Stimulated activated naive CD4-positive, alpha-beta T cell (primary cell): ENCODE measurements around the gene PFKFB3.
"Not testable (repeated sequence)": the region's sequence is repeated elsewhere in the genome, so short reads cannot be mapped to it uniquely, and the experiment has no call there.

ENCODE experiments used
- DNase-seq, 6 experiments: peaks; one replicate each; lab custom pipeline; 2025; lab: John Stamatoyannopoulos, UW

PFKFB3 gene

DNA sequence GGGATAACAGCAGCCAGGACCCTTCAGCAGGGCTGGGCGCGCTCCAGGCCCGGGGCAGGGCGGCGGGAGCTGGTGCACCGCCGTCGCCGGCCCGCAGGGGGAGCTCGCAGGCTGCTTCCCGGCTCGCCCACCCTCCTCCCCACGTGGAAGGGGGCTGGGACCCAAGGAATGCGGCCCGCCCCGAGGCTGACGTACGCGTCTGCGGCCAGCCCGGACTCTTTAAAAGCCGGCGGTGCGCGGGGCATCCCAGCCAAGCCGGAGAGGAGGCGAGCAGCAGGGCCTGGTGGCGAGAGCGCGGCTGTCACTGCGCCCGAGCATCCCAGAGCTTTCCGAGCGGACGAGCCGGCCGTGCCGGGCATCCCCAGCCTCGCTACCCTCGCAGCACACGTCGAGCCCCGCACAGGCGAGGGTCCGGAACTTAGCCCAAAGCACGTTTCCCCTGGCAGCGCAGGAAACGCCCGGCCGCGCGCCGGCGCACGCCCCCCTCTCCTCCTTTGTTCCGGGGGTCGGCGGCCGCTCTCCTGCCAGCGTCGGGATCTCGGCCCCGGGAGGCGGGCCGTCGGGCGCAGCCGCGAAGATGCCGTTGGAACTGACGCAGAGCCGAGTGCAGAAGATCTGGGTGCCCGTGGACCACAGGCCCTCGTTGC lies at the start of gene PFKFB3:
Gene PFKFB3, plus strand, starts transcription at position 249 of the 647 bp plus-strand sequence. Its CDS starts 329 bp downstream, at position 578.
- peak; percentile 53 to 82 (median 77) for DNase-seq

GRCh38 chr10:6153845-6154244 lies 48.9 kb upstream of the PFKFB3 start:
- DNase-seq: no peak

DNA sequence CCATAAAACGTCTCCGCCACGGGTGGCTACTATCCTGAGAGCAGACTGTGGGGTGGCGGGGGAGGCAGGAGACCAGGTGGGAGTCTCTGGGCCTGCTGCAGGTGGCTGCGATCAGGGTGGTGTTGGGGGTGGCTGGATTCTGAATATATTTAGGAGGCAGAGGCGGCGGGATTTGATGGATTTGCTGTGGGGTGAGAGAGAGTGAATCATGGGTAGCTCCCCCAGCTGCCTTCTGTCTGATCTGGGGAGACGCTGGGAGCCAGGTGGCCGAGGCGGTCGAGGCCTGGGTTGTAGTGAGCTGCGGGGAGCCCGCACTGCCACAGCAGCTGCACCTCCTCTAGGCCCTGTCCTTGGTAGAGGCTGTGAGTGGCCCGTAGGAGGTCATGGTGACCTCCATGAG lies 48.2 kb upstream of the PFKFB3 start:
- no peak for DNase-seq

DNA sequence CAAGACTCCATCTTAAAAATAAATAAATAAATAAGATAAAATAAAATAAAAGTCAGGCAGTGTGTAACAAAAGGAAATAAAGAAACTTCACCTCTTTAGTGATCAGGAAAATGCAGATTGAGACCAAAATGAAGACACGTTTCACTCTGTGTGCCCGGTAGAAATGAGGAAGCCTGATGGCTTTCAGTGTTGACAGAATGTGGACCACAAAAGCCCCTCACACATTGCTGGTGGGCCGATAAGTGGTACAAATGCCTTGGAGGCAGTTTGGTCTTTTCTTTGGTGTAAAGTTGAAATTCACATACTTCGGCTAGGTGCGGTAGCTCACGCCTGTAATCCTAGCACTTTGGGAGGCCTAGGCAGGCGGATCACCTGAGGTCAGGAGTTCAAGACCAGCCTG lies 44.5 kb upstream of the PFKFB3 start:
- no peak for DNase-seq

- DNase-seq: no peak
Observed at GRCh38 chr10:6161921-6162320, 40.8 kb upstream of the PFKFB3 start.

- peak in 1 of 6 experiments; percentile 5 for DNase-seq
Observed at GRCh38 chr10:6162589-6163356, 40.0 kb upstream of the PFKFB3 start.

DNA sequence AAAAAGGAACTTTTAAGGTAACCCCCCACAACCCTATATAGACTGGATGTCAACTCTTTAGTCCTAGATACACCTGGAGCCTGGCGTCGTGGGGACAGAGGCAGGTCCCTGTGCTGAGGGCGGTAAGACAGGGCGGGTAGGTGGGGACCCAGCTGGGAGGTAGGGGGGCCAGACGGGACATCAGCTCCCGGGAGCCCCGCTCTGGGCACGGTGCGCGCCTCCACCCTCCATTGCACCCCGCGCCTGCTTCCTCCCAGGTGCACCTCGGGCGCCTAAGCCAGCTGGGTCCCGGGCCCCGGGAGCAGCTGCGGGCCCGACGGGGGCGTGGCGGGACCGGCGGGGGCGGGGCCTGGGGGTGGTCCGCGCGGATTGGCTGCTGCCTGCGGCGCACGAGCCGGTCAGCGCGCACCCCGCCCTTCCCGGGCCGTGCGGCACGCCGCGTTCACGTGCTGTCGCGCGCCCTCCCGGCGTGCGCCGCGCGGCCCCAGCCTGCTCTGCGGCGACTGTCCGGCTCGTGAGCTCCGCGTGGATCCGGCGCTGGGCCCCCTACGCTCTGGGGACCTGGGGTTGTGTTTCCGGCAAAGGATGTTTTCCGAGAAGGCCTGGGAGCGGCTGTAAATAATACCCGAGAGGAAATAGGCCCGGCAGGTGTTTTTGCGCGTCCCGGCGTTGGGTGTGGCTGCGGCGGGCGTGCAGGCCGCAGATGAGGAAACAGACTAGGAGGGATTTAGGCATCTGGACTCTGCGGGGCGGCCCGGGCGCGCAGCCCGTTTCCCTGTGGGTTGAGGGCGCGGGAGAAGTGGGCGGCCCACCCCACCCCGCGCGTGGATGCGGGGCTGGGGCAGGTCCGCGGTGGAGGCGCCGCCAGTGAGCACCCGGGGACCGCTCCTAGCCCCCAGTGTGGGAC lies 39.1 kb upstream of the PFKFB3 start:
- DNase-seq: peak; percentile 88 to 93 (median 90)

DNA sequence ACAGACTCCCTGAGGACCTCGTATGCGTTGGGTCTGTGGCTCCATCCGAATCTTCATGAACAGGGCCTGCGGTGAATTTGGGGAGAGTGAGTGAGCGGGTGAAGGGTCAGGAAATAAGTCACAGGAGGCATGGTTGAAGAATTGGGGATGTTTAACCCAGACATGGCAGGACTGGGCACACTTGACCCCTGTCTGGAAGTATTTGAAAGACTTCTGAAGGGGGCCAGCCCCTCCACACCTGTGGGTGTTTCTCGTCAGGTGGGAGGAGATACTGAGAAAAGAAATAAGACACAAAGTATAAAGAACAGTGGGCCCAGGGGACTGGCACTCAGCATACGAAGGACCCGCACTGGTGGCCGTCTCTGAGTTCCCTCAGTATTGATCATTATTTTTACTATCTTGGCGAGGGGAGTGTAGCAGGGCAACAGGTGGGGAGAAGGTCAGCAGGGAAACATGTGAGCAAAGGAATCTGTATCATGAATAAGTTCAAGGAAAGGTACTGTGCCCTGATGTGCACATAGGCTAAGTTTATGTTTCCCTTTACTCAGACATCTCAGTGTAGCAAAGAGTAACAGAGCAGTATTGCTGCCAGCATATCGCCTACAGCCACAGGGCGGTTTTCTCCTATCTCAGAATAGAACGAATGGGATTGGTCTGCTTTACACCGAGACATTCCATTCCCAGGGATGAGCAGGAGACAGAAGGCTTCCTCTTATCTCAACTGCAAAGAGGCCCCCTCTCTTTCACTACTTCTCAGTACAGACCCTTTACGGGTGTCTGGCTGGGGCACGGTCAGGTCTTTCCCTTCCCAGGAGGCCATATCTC lies 38.2 kb upstream of the PFKFB3 start:
- peak in 3 of 6 experiments; percentile 19 to 58 (median 32) for DNase-seq

DNA sequence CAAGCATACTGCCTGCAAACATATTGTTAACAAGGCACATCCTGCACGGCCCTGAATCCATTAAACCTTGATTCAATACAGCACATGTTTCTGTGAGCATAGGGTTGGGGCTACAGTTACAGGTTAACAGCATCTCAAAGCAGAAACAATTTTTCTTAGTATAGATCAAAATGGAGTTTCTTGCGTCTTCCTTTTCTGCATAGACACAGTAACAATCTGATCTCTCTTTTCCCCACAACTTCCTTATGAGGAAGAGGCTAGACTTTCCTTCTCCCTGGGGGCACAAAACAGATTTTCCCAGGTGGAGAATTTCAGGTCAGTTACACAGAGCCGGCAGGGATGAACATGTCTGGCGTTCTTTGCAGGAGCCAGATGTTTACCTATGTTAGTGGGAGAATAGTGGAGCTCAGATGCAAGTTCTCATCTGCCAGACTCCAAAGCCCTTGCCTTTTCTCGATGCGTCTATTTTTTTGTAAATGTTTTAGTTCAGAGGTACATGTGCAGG lies 37.5 kb upstream of the PFKFB3 start:
- DNase-seq: peak in 1 of 6 experiments; percentile 11

DNA sequence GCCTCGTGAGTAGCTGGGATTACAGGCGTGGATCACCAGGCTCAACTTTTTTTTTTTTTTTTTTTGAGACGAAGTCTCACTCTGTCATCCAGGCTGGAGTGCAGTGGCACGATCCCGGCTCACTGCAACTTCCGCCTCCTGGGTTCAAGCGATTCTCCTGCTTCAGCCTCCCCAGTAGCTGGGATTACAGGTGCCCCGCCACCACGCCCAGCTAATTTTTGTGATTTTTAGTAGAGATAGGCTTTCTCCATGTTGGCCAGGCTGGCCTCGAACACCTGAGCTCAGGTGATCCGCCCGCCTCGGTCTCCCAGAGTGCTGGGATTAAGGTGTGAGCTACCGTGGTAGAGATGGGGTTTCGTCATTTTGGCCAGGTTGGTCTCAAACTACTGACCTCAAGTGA lies 36.8 kb upstream of the PFKFB3 start:
- DNase-seq: not testable (repeated sequence)

DNA sequence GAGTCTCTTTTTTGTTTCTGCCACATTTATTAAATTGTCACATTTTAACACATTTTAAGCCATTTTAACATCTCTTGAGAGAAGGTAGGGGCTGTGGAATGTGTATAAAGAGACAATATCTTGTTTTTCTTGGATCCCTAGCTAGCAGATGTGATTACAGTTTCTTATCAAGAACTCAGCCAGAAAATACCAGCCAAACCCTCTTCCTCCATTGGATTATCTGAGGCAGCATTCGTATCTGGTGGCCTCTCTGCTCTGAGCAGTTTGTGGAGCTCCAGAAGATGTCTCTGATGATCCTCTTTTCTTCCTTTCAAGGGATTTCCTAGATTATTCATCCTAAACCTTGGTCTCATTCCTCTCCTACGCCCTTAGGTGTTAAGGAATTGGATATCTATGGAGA lies 35.3 kb upstream of the PFKFB3 start:
- DNase-seq: no peak

GRCh38 chr10:6168084-6168483 lies 34.6 kb upstream of the PFKFB3 start:
- DNase-seq: no peak

- no peak for DNase-seq
Observed at GRCh38 chr10:6170638-6171037, 32.1 kb upstream of the PFKFB3 start.

- DNase-seq: no peak
Observed at GRCh38 chr10:6171881-6172695, 30.6 kb upstream of the PFKFB3 start.

- peak; percentile 23 to 84 (median 67) for DNase-seq
Observed at GRCh38 chr10:6173203-6173602, 29.5 kb upstream of the PFKFB3 start.

GRCh38 chr10:6174201-6174874 lies 28.4 kb upstream of the PFKFB3 start:
- no peak for DNase-seq

- DNase-seq: no peak
Observed at GRCh38 chr10:6175329-6176055, 27.2 kb upstream of the PFKFB3 start.

GRCh38 chr10:6176691-6177231 lies 26.0 kb upstream of the PFKFB3 start:
- DNase-seq: no peak

DNA sequence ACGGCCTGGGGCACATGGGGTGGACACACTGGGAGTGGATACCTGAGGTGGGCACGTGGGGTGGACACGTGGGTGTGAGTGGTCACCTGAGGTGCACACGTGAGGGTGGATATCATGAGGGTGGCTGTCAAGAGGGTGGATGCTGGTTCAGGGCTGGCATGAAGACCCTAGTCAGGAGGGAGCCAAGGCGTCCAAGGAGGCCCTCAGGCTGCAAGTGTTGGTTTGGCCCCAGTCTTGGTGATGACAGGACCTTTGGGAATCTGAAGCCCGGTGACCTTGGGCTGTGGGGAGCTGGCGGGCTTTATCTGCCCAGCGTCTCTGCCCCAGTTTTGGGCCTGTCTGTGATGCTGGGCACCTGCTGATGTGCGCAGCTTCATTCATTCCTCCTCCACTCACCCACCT lies 24.9 kb upstream of the PFKFB3 start:
- no peak for DNase-seq
